ENCODE measurements around the gene PFN1.
A peak's percentile ranks its signal among the peaks of the same experiment; 100 is the strongest.
"Not testable (repeated sequence)": the region's sequence is repeated elsewhere in the genome, so short reads cannot be mapped to it uniquely, and the experiment has no call there.

PFN1 gene

DNA sequence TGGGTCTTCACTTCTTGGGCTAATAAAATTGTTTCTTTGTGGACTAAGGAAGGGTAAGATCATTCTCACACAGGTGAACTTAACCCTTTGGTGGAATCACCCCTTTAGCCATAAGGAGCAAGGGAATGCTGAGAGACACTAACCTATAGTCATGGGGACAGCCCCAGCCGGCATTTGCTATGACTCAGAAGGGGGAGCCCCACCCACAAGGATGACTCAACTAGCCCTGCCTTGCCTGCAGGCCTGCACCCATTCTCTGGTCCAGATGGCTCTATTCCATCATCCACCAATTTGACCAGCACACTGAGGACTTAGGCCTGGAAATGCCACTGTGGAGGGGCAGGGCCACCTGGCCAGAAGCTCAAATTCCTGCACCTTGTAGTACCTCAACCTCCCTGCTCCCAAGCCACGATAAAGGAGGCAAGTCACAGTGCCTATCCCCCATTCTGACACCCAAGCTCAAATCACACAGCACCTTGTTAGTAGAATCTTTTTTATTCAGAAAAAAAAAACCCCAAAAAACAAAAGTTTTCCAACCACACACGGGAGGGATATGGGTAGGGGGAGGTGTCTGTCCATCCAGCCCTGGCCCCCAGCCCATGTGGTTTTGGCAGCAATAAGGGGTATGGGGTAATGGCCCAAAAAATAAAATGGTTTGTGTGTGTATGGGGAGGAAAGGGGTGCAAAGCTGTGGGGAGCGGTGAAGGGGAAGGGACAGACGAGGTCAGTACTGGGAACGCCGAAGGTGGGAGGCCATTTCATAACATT is 3.0 kb downstream of the PFN1 start:
- peak; percentile 76 to 87 for DNase-seq

DNA sequence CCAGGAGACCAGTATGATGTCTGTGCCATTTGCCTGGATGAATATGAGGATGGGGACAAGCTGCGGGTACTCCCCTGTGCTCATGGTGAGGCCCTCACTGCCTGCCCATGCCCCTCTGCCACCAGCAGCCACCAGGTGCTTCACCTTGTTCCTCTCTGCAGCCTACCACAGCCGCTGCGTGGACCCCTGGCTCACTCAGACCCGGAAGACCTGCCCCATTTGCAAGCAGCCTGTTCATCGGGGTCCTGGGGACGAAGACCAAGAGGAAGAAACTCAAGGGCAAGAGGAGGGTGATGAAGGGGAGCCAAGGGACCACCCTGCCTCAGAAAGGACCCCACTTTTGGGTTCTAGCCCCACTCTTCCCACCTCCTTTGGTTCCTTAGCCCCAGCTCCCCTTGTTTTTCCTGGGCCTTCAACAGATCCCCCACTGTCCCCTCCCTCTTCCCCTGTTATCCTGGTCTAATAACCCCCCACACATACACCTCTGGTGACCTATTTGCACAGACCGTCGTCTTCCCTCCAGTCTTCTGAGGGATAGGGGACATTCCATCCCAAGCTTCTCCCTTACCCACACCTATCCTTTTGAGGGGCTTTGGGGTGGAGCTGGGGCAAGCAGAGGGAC is 3.7 kb downstream of the PFN1 start:
- DNase-seq: peak in 1 of 2 experiments; percentile 29

DNA sequence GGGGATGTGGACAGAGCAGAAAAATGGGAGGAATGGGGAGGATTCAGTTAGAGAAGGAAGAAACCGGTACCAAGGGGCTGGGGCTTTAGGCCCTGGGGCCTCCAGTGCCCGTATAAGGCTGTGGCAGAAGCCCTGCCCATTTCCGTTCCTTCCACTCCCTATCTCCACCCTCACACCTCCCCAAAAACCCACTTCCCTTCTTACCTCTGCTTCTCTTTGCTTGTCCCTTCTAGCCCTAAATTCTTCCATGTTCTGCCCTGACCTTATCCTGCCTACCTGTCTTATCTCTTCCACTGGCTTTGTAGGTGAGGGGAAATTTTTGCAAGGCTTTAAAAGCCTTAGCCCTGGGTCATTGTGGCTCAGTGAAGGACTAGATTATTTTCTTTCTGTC is 4.2 kb downstream of the PFN1 start:
- peak; percentile 32 to 43 for DNase-seq

DNA sequence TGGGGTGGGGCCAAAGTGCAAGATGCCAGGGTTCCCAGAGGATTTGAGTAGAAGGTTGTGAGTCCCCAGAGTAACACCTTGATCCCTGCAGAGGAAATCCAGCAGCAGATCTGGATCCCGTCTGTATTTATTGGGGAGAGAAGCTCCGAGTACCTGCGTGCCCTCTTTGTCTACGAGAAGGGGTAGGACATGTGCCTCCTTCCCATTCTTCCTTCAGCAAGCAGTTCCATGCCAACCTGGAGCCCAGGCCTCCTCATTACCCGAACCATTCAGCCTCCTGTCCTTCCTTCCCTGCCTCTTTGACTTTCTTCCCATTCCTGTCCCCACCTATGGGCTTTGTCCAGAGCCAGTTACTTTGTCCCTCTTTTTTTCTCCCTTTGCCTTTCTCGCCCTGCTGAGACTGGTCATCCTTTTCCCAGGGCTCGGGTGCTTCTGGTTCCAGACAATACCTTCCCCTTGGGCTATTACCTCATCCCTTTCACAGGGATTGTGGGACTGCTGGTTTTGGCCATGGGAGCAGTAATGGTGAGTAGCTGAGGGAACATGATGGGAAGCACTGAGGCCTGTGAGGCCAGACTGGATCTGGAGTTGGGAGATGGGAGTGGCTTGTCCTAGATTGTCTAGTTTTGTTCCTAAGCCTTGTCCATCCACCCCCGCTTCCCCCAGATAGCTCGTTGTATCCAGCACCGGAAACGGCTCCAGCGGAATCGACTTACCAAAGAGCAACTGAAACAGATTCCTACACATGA is 5.4 kb downstream of the PFN1 start:
- no peak for DNase-seq

DNA sequence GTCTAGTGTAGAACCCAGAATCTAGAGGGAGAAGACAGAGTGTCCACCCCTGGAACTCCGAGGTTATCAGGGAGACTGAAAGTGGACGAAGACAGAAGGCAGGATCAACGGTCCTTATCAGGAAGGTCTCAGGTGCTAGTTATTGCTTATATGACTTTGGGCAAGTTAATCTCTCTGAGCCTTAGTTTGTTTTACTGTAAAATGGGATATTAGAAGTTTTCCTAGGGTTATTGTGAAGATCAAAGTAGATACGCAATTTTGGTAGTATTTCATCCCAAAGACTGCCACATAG is 7.1 kb downstream of the PFN1 start:
- DNase-seq: no peak

DNA sequence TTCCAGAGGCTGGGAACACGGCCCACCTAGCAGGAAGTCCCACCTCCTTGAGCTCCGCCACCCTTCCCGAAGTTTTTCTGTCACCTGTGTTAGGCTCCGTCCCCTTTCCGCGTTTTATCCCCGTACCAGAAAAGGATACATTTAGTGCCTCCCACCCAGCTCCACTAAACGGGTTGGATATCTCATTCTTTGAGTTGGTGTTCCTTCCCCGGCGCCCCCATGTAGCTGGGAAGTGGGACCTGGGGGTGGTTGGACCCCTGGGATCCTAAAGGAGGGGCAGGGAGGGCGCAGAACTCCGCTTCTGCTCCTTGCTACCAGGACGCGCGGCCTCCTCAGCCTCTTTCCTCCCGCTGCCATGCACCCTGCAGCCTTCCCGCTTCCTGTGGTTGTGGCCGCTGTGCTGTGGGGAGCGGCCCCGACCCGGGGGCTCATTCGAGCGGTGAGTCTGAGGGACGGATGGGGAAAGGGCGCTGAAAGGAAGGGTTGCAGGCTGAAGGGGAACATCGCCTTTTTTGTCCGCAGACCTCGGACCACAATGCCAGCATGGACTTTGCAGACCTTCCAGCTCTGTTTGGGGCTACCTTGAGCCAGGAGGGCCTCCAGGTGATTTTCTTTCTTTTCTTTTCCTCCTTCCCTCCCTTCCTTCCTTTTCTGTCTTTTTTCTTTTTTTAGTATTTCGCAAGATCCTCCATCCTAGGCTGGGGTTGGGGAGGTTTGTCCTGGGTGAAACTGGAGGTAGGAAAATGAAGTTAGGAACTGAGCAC is 7.6 kb downstream of the PFN1 start:
- peak in 1 of 2 experiments; percentile 34 for DNase-seq

DNA sequence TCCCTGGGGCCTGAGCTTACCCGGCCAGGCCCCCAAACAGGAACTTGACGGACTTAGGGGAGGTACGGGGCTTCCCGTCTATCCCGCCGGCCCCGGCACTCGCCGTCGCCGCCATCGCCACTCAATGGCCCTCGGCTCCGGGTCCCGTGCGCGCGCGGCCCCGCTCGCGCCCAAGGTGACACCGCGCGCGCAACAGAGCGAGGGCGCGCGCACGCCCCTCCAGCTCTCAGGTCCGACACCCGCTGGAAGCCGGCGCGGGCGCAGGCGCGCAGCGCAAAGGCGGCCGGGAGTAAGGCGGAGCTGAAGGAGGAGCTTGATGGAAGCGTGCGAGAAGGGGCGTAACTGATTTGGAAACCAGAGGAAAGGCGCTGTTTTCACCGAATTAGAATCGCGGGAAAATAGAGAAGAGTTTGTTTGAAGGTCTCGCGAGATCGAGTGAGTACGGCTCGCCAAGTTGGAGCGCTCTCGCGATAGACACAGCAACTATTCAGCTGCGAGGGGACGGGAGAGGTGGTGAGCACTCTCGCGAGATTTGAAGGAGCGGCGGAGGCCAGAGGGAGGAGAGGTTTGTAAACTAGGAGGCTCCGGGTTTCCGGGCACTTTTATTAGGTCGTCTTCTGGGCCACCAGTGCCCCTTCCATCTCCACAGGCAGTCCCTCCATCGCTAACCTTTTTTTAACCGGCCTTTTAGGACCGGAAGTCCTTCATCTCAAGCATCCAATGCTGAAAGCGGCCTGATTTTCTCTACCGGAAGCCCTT is 8.4 kb downstream of the PFN1 start, which contains the start of the genes RNF167 and SLC25A11:
TSS of gene RNF167 (plus strand) at position 473 of the 759 bp plus-strand sequence. CDS start 642 bp downstream, outside the sequence.
TSS of gene SLC25A11 (minus strand) at position 251 of the 759 bp plus-strand sequence. CDS start at position 115, 136 bp downstream.
- DNase-seq: peak; percentile 88 to 96

DNA sequence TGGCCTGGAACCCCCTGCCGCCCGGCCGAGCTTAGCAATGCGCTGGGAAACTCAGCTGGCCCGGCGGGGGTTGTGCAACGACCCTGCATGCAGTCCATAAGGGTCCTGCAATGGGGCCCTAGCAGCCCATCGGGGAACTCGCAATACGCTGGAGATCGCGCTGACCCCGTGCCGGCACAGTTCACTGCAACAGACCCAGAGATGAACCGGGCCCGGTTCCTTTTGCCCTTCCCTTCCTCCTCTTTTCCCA is 8.9 kb downstream of the PFN1 start:
- DNase-seq: peak in 1 of 2 experiments; percentile 27

DNA sequence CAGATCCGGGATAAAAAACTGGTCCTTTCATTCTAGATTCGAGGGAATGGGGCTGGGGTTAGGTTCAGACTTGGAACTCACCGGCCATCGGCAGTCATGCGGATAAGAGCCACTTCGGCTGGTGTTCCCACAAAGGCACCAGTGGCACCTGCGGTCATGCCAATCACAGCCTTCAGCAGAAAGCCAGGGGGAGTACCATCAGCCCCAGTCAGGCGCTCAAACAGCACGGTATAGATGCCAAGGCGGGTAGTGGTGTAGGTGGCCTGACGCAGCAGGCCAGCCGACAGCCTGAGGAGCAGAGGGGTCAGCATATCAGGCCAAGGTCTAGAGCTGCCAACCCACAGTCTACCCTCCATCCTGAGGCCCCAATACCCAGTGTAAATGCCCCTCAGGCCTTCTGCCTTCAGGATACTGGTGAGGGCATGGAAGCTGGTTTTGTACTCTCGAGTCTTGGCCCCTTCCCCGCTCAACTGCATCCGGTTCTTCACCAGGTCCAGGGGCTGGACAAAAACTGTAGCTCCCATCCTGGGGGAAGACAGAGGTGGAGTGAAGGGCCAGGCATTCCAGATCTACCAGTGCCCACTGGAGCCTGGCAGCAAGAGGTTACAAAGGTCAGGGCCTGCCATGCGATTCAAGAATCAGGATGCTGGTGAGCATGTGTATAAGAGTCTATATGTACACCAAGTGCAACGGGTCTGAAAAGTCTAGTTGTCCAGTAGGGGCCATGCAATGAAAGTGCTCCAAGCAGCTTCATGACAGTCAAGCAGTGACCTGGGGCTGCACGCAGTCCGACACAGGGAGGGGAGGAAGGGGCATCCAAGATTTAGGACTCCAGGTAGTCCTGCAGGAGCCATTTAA is 9.4 kb downstream of the PFN1 start:
- DNase-seq: no peak

DNA sequence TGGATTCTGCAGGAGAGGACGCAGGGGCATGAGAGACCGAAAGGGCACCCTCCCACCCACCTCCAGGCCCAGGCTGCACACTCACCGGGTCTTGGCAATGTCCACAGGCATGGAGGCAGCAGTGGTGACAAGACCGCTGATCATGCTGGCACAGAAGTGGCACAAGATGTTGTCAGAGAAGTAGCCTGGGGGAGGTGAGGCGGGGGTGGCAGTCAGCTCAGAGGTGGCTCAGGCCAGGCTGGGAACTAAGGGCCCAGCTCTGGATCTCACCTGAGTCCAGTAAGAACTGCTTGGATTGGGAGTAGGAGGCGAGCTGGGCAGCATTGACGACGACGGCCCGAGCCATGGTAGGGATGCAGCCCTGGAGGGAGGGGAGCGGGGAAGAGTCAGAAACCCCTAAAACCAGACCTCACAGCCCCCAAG is 10.2 kb downstream of the PFN1 start:
- no peak for DNase-seq

DNA sequence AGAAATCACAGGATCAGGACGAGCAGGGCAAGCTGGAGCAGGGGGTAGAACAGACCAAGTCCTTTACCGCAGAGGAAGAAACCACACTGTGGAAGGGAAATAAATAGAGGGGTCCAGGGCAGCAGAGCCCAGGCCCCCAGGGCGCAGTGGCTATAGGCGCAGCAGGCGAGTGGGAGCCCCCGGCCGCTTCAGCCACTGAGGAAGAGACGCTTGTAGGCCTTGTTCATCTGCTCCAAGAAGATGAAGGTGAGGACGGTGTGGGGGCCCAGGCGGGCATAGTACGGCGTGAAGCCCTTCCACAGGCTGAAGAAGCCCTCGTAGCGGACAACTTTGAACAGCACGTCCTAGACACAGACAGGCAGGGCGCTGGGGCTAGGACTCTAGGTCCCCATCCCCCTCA is 10.8 kb downstream of the PFN1 start:
- no peak for DNase-seq

DNA sequence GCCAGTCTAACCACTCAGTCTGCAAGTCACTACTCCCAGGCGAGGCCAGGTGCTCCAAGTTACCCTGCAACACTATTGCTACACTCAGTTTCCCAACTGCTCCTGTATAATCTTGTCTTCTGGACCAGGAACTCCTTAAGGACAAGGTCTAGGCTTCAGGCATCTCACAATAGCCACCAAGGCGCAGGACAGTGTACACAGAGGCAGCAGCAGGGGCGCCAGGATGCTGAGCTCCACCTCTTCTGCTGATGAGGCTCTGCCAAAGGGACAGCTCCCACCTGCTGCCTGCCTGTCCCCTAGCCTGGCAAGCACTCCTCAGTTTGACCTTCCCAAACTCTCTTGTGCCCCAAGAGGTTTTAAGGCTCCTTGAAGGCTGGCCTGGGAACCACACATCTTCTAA is 11.9 kb downstream of the PFN1 start:
- DNase-seq: no peak

DNA sequence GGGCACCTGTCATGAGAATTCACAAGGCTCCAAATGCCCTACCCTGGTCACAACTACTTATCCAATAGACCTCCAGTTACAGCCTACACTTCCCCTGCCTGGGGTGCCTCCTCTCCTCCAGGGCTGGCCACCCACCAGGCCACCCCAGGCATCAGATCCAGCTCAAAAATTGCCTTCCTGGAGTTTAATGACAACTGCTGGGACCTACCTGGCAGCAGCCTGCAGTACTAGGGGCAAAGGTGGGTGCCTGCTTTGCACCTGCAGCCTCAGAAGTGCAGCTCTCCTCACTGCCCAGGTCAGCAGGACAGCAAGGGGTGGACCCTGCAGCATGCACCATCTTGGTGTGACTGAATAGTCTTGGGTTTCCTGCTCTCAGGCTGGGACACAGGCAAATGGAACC is 12.7 kb downstream of the PFN1 start:
- no peak for DNase-seq

DNA sequence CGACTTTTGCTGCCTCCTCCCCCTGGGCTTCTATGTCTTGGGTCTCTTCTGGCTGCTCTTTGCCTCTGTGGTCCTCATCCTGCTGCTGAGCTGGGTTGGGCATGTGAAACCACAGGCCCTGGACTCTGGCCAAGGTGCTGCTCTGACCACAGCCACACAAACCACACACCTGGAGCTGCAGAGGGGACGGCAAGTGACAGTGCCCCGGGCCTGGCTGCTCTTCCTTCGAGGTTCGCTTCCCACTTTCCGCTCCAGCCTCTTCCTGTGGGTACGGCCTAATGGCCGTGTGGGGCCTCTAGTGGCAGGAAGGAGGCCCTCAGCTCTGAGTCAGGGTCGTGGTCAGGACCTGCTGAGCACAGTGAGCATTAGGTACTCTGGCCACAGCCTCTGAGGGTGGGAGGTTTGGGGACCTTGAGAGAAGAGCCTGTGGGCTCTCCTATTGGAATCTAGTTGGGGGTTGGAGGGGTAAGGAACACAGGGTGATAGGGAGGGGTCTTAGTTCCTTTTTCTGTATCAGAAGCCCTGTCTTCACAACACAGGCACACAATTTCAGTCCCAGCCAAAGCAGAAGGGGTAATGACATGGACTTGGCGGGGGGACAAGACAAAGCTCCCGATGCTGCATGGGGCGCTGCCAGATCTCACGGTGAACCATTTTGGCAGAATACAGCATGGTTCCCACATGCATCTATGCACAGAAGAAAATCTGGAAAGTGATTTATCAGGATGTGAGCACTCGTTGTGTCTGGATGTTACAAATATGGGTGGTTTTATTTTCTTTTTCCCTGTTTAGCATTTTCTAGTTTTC is 14.0 kb downstream of the PFN1 start:
- DNase-seq: no peak

DNA sequence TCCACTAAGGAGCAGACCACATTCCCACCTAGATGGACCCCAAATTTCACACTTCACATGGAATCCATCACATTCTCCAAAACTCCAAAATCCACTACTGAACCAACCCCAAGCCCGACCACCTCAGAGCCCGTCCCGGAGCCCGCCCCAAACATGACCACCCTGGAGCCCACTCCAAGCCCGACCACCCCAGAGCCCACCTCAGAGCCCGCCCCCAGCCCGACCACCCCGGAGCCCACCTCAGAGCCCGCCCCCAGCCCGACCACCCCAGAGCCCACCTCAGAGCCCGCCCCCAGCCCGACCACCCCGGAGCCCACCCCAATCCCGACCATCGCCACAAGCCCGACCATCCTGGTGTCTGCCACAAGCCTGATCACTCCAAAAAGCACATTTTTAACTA is 14.7 kb downstream of the PFN1 start:
- DNase-seq: no peak

DNA sequence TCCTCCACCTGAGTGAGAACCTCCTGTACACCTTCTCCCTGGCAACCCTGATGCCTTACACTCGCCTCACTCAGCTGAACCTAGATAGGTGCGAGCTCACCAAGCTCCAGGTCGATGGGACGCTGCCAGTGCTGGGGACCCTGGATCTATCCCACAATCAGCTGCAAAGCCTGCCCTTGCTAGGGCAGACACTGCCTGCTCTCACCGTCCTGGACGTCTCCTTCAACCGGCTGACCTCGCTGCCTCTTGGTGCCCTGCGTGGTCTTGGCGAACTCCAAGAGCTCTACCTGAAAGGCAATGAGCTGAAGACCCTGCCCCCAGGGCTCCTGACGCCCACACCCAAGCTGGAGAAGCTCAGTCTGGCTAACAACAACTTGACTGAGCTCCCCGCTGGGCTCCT is 15.6 kb downstream of the PFN1 start:
- no peak for DNase-seq

DNA sequence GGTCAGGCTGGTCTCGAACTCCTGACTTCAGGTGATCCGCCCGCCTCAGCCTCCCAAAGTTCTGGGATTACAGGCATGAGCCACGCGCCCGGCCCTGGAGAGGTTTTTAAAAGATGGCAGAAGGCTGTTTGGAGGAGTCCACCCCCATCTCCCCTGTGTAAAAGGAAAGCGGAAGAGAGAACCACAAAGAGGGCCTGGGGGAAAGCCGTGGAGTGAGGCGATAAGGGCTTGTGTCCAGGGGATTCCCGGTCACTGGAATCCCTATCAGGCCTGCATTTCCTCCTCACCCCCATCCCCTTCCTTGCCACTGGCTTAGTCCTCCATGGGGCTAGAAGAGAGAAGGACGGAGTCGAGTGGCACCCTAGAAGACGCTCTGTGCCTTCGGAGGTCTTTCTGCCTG is 16.4 kb downstream of the PFN1 start, which contains the start of gene GP1BA:
TSS of gene GP1BA (plus strand) at position 315 of the 400 bp plus-strand sequence. CDS start 328 bp downstream, outside the sequence.
- DNase-seq: no peak

DNA sequence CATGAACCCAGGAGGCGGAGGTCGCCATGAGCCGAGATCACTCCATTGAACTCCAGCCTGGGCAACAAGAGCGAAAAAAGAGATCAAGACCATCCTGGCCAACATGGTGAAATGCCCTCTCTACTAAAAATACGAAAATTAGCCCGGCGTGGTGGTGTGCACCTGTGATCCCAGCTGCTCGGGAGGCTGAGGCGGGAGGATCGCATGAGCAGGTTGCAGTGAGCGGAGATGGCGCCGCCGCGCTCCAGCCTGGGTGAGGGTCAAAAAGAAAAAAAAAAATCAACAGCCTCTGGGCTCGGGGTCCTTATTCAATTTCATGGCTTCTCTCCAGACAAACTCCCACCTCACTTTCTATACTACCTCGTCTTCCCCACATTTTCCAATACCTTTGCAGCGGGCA is 19.4 kb downstream of the PFN1 start:
- DNase-seq: no peak

DNA sequence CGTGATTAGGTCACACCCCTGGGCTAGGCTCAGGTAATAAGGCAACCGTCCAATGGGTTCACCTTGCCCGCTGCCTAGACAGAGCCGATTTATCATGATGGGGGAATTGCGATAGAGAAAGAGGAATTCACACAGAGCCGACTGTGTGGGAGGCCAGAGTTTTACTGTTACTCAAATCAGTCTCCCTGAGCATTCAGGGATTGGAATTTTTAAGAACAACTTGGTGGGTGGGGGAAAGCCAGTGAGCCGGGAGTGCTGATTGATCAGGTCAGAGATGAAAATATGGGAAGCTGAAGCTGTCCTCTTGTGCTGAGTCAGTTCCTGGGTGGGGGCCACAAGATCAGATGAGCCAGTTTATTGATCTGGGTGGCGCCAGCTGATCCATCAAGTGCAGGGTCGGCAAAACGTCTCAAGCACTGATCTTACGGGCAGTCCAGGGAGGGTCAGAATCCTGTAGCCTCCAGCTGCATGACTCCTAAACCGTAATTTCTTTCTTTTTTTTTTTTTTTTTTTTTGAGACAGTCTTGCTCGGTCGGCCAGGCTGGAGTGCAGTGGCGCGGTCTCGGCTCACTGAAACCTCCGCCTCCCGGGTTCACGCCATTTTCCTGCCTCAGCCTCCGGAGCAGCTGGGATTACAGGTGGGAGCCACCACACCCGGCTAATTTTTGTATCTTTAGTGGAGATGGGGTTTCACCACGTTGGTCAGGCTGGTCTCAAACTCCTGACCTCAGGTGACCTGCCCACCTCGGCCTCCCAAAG is 21.6 kb downstream of the PFN1 start:
- not testable (repeated sequence) for DNase-seq

DNA sequence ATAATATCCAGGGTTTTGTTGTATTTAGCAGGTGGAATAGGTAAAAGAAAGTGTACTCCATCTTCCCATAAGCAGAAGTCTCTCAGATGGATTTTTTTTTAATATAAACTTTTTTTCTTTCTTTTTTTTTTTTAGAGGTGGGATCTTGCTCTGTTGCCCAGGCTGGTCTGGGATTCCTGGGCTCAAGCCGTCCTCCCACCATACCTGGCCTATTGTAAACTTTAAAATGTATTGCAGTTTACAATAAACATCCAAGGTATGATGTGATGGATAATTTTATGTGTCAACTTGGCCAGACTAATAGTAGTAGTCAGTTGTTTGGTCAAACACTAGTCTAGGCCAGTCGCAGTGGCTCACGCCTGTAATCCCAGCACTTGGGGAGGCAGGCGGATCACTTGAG is 27.0 kb downstream of the PFN1 start:
- no peak for DNase-seq

All from stimulated activated CD4-positive, alpha-beta T cell treated with anti-CD3 and anti-CD28 coated beads, Interleukin-4, amount 100 ng/mL, for 4 hours (primary cell).